Measurements from ENCODE around the gene INAFM2.

The INAFM2 gene

GRCh38 chr15:40287968-40288367 lies 35.5 kb upstream of the INAFM2 start:
- no peak for DNase-seq (ENCODE audit: low spot score)

DNA sequence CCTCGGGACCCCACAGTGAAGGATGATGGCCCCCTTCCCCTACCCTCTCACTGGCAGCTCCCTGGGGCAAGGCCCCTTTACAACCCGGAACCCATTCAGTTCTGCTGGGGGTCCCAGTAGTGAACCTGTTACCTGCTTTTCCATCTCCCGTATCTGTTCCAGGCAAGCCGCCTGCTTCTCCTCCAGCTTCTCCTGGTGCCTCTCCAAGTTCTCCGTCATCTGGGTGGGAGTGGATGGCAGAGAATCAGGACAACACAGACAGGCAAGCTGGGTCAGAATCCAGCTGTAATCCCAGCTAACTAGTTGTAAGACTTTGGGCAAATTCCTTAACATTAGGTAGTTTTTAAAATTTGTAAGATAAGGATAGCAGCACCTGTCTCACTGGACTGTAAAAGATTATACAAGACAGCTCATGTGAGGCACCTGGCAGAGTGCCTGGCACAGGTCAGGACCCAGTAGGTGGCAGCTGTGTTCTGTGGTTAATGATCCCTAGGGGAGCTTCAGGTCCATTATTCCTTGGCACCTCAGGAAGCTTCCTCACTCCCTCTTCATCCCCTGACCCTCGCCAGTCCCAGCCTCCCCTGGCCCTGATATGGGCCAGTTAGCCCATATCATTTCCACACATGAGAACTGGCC lies 34.2 kb upstream of the INAFM2 start:
- no peak for DNase-seq (ENCODE audit: low spot score)

DNA sequence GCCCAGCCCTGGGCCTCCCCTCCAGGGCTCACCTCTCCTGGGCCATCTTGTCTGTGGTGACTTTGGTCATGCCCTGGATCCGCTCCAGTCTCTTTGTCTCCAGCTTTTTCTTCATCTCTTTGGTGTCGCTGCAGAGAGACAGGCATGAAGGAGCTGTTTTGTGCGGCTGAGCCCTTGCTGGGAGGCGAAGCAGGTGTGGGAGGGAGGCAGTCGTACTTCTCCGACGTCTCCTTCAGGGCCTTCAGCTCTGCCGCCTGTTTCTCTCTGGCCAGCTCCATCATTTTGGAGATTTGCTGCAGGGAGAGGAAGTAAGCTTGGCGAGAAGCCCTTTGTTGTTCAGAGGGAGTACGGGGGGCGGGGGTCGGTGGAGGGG lies 33.0 kb upstream of the INAFM2 start:
- no peak for DNase-seq (ENCODE audit: low spot score)

- no peak for DNase-seq (ENCODE audit: low spot score)
These were observed 32.4 kb upstream of the INAFM2 start for GRCh38 chr15:40290918-40291574.

GRCh38 chr15:40292246-40292645 lies 31.2 kb upstream of the INAFM2 start:
- DNase-seq (ENCODE audit: low spot score): no peak

- DNase-seq (ENCODE audit: low spot score): no peak
These were observed 30.5 kb upstream of the INAFM2 start for GRCh38 chr15:40293006-40293405.

DNA sequence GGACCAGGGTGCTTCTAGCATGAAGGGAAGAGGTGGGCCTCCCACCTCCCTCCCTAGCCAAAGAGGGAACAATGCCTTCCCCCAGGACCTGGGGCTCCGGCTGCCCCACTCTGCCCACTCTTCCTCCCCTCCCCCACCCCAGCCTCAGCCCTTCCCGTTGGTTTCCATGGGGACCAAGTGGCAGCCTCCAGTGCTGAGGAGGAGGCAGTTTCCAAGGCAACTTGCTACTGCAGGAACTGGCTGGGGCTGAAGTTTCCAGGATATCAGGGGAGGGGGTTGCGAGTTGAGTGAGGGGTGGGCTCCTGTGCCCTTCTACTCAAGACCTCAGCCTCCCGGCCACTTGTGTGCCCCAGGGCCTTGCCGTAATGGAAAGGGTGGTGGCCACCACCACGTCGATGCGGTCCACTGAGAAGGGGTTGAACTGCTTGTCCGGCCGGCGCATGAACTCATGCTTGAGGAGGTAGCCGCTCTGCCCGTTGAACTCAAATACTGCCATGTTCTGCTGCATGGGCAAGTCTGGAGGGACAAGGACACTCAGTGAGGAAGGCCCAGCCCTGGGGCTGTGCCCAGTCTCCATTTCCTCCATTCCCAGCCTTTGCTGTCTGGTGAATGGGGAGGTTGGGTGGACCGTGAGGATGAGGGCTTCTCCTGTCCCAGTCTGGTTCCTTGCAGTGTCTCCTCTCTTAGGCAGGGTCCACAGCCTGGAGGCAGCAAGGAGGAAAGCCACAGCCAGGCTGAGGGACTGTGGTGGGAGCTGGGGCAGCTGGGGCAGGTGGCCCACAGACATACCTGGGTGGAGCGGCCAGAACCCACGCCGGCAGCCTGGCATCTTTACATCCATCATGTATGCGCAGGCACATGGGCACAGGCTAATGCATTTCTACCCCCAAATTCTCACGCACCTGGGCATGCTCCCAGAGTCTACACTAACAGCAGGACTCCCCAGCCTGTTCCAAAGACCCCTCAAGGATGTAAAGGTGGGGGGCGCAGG lies 29.3 kb upstream of the INAFM2 start:
- no peak for DNase-seq (ENCODE audit: low spot score)

DNA sequence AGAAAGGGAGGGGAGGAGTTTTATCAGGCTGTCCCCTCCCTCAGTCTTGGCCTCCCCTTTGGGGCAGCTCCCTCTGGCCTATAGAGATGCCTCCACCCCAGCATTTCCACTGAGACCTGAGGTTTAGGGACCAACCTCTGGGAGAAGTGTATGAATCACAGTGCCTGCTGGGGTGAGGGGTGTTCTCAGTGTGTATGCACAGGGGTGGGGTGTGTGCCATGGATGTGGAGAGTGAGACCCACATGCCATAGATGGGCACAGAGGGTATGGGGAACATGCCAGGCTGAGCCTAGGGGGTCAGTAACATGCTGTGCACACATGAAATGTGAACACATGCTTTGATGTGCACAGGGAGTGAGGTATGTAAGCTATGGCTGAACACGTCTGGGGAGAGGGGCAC lies 28.2 kb upstream of the INAFM2 start:
- no peak for DNase-seq (ENCODE audit: low spot score)

DNA sequence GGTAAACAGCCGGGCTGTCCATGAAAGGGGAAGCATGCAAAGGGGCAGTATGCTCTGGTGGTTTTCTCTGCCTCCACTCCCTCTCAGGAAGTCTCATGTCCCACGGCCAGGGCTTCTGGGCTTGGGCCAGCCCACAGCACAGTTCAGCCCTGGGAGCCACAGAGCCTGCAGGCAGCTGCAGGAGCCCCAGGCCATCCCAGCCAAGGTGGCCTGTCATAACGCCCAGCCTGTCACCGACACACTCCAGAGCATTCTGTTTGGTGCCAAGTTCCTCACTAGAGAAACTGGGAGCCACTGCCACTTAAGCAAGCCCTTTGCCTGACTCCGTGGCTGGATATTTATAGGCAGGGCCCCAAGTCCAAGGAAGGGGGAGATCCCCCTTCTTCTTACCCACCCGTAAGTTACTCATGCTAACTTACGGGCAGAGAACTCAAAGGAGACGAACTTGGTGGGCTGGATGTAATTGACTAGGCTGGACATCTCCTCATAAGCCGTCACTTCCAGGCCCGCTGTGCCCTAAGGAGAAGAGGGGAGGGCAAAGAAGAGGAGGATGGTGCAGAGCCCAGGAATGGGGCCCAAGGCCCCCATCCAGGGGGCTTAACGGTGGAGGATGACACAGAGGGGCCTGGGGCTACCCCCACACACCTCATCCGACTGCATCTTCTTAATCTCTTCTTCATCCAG lies 27.5 kb upstream of the INAFM2 start:
- no peak for DNase-seq (ENCODE audit: low spot score)

- DNase-seq (ENCODE audit: low spot score): no peak
These were observed 26.8 kb upstream of the INAFM2 start for GRCh38 chr15:40296561-40297230.

DNA sequence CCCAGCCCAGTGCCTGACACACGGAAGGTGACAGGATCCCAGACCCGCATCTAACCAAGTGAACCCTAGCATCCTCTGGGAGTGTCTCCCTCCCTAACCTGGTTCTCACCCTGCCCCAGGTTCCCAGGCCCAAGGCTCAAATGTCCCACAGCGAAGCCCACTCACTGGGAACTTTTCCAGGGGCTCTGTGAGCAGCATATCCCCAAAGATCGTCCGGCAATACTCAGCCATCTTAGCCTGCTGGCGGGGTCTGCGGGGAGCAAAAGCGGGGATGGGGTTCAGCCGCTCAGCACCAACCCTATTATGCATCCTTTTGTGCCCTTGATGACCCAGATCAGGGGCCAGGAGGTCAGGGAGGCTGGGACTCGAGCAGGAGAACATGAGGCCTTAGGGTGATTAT lies 26.1 kb upstream of the INAFM2 start:
- DNase-seq (ENCODE audit: low spot score): no peak

GRCh38 chr15:40298216-40298935 lies 25.1 kb upstream of the INAFM2 start:
- no peak for DNase-seq (ENCODE audit: low spot score)

- DNase-seq (ENCODE audit: low spot score): no peak
These were observed 23.1 kb upstream of the INAFM2 start for GRCh38 chr15:40300367-40300766.

- no peak for DNase-seq (ENCODE audit: low spot score)
These were observed 22.7 kb upstream of the INAFM2 start for GRCh38 chr15:40300771-40301170.

GRCh38 chr15:40301467-40302179 lies 21.9 kb upstream of the INAFM2 start:
- no peak for DNase-seq (ENCODE audit: low spot score)

DNA sequence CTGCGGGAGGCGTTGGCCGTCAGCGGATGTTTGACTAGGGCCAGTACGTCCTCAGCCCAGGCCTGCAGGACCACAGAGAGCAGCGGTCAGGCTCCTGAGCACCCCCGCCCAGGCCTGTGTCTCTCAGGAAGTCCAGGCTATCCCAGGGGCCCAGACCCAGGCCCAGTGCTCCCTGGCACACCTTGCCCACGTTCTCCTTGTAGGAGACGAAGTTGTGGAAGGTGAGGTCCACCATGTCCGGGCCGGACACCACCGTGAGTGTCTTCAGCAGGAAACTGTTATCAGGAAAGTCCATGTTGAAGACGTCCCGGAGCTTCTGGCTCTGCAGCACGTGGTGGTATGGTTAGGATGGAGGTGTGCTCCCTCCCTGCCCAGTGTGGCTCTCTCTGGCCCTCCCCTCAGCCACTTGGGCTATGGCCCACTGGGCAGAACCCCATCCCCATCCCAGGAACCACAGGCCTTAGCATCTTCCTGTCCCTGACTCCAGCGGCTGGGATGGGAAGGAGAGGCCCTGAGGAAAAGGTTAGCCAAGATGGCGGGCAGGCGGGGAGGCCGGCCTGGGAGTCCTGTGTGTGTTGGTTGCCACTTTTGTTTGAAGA lies 21.1 kb upstream of the INAFM2 start:
- DNase-seq (ENCODE audit: low spot score): no peak

- DNase-seq (ENCODE audit: low spot score): no peak
These were observed 20.5 kb upstream of the INAFM2 start for GRCh38 chr15:40302981-40303380.

- DNase-seq (ENCODE audit: low spot score): no peak
These were observed 19.9 kb upstream of the INAFM2 start for GRCh38 chr15:40303576-40303975.

DNA sequence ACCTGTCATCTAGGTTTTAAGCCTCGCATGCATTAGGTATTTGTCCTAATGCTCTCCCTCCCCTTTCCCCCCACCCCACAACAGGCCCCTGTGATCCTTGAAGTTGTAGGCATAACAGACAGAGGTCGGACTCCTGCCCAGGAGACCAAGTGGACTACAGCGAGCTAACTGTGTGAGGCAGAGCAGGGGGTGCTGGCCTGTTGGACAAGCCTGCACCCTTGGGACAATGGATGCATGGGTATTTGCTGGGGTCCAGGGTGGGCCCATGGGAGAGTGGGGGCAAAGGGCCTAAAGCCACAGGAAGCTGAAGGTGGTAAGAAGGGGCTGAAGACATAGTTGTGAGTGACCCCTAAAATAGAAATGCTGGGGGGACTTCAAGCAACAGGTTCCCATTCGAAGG lies 18.2 kb upstream of the INAFM2 start:
- no peak for DNase-seq (ENCODE audit: low spot score)

- no peak for DNase-seq (ENCODE audit: low spot score)
These were observed 17.1 kb upstream of the INAFM2 start for GRCh38 chr15:40306371-40306770.

Data from CD4-positive, alpha-beta T cell treated with Interleukin-15 for 4 hours (primary cell).